Activated CD4-positive, alpha-beta T cell treated with anti-CD3 and anti-CD28 coated beads for 36 hours (primary cell): ENCODE results near the gene POTEB3. TPM values are rescaled to one million over a fixed set of nuclear protein-coding genes. Genes with fewer than 3 reads are reported as not detected.
"Not testable (repeated sequence)": the region's sequence is repeated elsewhere in the genome, so short reads cannot be mapped to it uniquely, and the experiment has no call there.

Source experiments
- ATAC-seq: fragments of 200-7000 bp; cut with Tn5 transposase; one replicate; pipeline ENCODE4 v1.10.0; 2021; ENCODE audit warnings: mild to moderate bottlenecking, moderate library complexity
- CTCF ChIA-PET: fragments of 350-600 bp; sonication (Branson Sonifier 250); formaldehyde crosslinking; loops from one replicate; lab custom pipeline; 2021; ENCODE audit warnings: antibody characterized with exemption; lab: Charles Lee
- POLR2A ChIA-PET: fragments of 350-600 bp; sonication (Branson Sonifier 250); formaldehyde crosslinking; loops from one replicate; lab custom pipeline; 2021; ENCODE audit warnings: antibody characterized with exemption, inconsistent platforms; lab: Charles Lee
- DNase-seq: peaks from one replicate; pipeline ENCODE4 v3.0.0-alpha.2; 2020
- H3K27ac Mint-ChIP-seq: one replicate; pipeline ENCODE4 v1.8.0; 2021; ENCODE audit warnings: mixed read lengths
- H3K27me3 Mint-ChIP-seq: one replicate; pipeline ENCODE4 v1.8.0; 2021; ENCODE audit warnings: mixed read lengths
- H3K36me3 Mint-ChIP-seq: one replicate; pipeline ENCODE4 v1.8.0; 2021; ENCODE audit warnings: low read depth, mixed read lengths
- H3K4me1 Mint-ChIP-seq: one replicate; pipeline ENCODE4 v1.8.0; 2021; ENCODE audit warnings: mixed read lengths
- H3K4me3 Mint-ChIP-seq: one replicate; pipeline ENCODE4 v1.8.0; 2021; ENCODE audit warnings: mild to moderate bottlenecking, moderate library complexity, mixed read lengths
- H3K9me3 Mint-ChIP-seq: one replicate; pipeline ENCODE4 v1.8.0; 2021; ENCODE audit warnings: low read depth, mixed read lengths
- intact Hi-C, 2 experiments: fragments of 100-400 bp; cut with DNase I in 1 of 2; cut with micrococcal nuclease in 1 of 2; formaldehyde crosslinking; loops; one replicate each; pipeline versions ENCODE4 v1.14.2 to v1.15.1; 2022 to 2024; cut with DNase I, micrococcal nuclease
- microRNA-seq: library from miRNA; unstranded; fragments of <30 nt; microRNA quantifications from one replicate; pipeline ENCODE4 v1.2.0, GENCODE V29; 2021; ENCODE audit warnings: borderline replicate concordance
- total RNA-seq, 2 experiments: library from RNA; stranded (reverse); gene quantifications; one replicate each; pipeline ENCODE4 v1.2.3, GENCODE V29; 2021

POTEB3 gene
- total RNA-seq, 2 experiments from 2014 or later = not detected

DNA sequence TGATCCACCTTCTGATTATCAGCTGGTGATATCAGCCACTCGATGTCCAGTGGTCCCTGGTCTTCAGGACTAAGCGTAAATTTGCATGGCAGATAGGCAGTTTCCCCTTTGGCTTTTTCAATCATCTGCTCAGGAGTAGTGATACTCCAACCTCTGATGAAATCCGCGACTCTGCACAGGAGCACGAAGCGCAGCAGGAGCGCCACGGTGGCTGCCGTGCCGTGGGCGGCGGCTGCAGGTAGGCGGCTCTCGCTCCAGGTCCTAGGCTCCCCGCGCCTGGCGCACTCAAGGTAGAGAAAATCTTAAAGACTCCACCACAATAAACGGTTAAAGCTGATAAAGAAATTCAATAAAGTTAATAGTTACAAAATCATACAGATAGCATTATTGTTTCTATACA lies 66.6 kb downstream of the POTEB3 start:
- CTCF ChIA-PET, intact Hi-C loops, H3K36me3 Mint-ChIP-seq: not testable (repeated sequence)

DNA sequence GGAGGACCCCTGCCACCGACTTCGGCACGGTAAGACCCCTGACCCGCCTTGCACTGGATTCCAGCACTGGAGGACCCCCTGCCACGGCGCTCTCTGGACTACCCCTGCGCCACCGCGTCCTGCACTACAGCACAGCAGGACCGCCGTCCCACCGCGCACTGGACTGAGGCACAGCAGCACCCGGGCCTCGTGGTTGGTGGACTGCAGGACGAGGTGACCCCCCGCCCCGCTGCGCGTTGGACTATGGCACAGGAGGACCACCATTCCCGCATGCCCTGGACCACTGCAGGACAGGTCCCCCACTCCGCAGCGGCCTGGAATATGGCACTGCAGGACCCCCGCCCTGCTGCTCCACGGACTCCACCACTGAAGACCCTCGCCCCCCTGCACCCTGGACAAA lies 71.1 kb downstream of the POTEB3 start:
- POLR2A ChIA-PET, intact Hi-C loops, CTCF ChIA-PET, H3K4me1 Mint-ChIP-seq, DNase-seq, ATAC-seq, H3K36me3 Mint-ChIP-seq, H3K9me3 Mint-ChIP-seq, H3K4me3 Mint-ChIP-seq, H3K27me3 Mint-ChIP-seq, H3K27ac Mint-ChIP-seq: not testable (repeated sequence)

More for the DNA sequence above, 66.6 kb downstream of the POTEB3 start:
- H3K4me3 Mint-ChIP-seq, DNase-seq, H3K9me3 Mint-ChIP-seq, H3K27me3 Mint-ChIP-seq, POLR2A ChIA-PET, ATAC-seq, H3K27ac Mint-ChIP-seq, H3K4me1 Mint-ChIP-seq: not testable (repeated sequence)

DNA sequence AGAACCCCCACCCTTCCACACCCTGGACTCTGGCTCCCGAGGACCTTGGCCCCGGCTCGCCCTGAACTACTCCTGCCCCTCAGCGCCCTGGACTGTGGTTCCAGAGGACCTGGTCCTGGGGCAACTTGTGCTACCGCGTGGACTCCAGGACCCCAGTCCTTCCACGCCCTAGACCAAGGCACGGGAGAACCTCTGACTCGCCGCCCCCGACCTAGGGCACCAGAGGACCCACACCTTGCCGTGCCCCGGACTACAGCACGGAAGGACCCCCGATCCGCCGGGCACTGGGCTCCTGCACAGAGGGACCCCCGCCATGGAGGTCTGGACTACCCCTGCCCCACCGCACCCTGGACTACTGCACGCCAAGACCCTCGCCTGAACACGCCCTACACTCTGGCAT lies 71.7 kb downstream of the POTEB3 start:
- H3K27ac Mint-ChIP-seq, H3K4me1 Mint-ChIP-seq, CTCF ChIA-PET, H3K27me3 Mint-ChIP-seq, DNase-seq, H3K4me3 Mint-ChIP-seq, H3K36me3 Mint-ChIP-seq, intact Hi-C loops, POLR2A ChIA-PET, H3K9me3 Mint-ChIP-seq, ATAC-seq: not testable (repeated sequence)

Small RNAs within 50 kb of the gene (microRNA-seq; reads per million reads assigned to microRNA genes)
- not detected for gene MIR3118-3
